Sigmoid colon (tissue), 7 donors: ENCODE measurements around the gene MTUS2. TPM values are rescaled to one million over a fixed set of nuclear protein-coding genes. Genes with fewer than 3 reads are reported as not detected.

Experiments
- DNase-seq: peaks from one replicate; pipeline ENCODE4 v3.0.0-alpha.2; 2019
- H3K27ac ChIP-seq, 4 donors: fragments of 200-600 bp; sonication (generic); one replicate each; pipeline ENCODE4 v1.5.1; 2016 to 2019; ENCODE audit warnings: mild to moderate bottlenecking in 1 of 4
- H3K27me3 ChIP-seq, 3 donors: fragments of 200-600 bp; sonication (generic); one replicate each; pipeline ENCODE4 v1.5.1; 2019; ENCODE audit warnings: mild to moderate bottlenecking in 1 of 3
- H3K36me3 ChIP-seq, 4 donors: fragments of 200-600 bp; sonication (generic); one replicate each; pipeline ENCODE4 v1.5.1; 2016 to 2019
- H3K4me1 ChIP-seq, 4 donors: fragments of 200-600 bp; sonication (generic); one replicate each; pipeline ENCODE4 v1.5.1; 2017 to 2019
- H3K4me3 ChIP-seq, 4 donors: fragments of 200-600 bp; sonication (generic); one replicate each; pipeline ENCODE4 v1.5.1; 2017 to 2019; ENCODE audit warnings: mild to moderate bottlenecking in 2 of 4, moderate library complexity in 1 of 4
- H3K9me3 ChIP-seq, 4 donors: fragments of 200-600 bp in 3 of 4; sonication (generic) in 3 of 4; one replicate each; pipeline versions ENCODE4 v1.5.1 to v1.6.1; 2013 to 2019
- CTCF ChIP-seq, 4 experiments: fragments of 450-650 bp in 3 of 4; fragments of 200-600 bp in 1 of 4; IDR thresholded peaks; one replicate each; pipeline ENCODE4 v1.5.1; 2016 to 2019; ENCODE audit warnings: antibody characterized with exemption in 4 of 4, mild to moderate bottlenecking in 3 of 4, moderate library complexity in 2 of 4
- EP300 ChIP-seq, 4 donors: sonication (generic); formaldehyde crosslinking; IDR thresholded peaks; one replicate each; pipeline ENCODE4 v1.6.1; 2017; ENCODE audit warnings: antibody characterized with exemption in 4 of 4
- POLR2A ChIP-seq, 2 donors: fragments of 450-650 bp; IDR thresholded peaks; one replicate each; pipeline ENCODE4 v1.6.1; 2016; ENCODE audit warnings: antibody characterized with exemption in 2 of 2, mild to moderate bottlenecking in 2 of 2, moderate library complexity in 2 of 2
- POLR2AphosphoS5 ChIP-seq, 4 donors: sonication (generic); formaldehyde crosslinking; IDR thresholded peaks; one replicate each; pipeline ENCODE4 v1.6.1; 2017; ENCODE audit warnings: antibody characterized with exemption in 4 of 4
- WGBS, 2 donors: extraction: QIAGEN DNeasy Blood & Tissue Kit; methylation state at CpG; one replicate each; pipeline ENCODE4 v1.1.7; 2013; 5-methylcytosine and 5-hydroxymethylcytosine counted together
- intact Hi-C: fragments of 100-400 bp; cut with DNase I; formaldehyde crosslinking; loops from one replicate; pipeline ENCODE4 v1.15.1; 2023
- polyA plus RNA-seq, 3 donors: library from polyadenylated mRNA; stranded (reverse); fragments of 200-250 nt; gene quantifications; one replicate each; pipeline ENCODE4 v1.2.3, GENCODE V29; 2013
- total RNA-seq, 4 donors: library from RNA; depleted of rRNA; stranded (reverse); fragments of >200 nt; gene quantifications; one replicate each; pipeline ENCODE4 v1.1.0, GENCODE V29; 2016
- donor health status: healthy with polysubstance abuse.
- donor health status: Bipolar disorder and iron deficiency.
- donor health status: healthy.

Gene MTUS2
- total and polyA plus RNA-seq, 7 donors = 0.23 to 2.2 (median 0.85) TPM; not detected in 1

- no peak overlapping the region for H3K27ac ChIP-seq
- H3K4me3 ChIP-seq = no peak overlapping the region
- TF ChIP-seq EP300 (IDR thresholded peaks at IDR 0.05) = no peak
- no peak for TF ChIP-seq CTCF (IDR thresholded peaks at IDR 0.05)
- TF ChIP-seq POLR2AphosphoS5 (IDR thresholded peaks at IDR 0.05) = no peak
- no peaks in the 10 kb centered on the region for H3K27me3 ChIP-seq
- DNase-seq = no peak
- H3K4me1 ChIP-seq = peaks cover 0 to 42% (median 27%) of the 10 kb centered on the region in 4 donors
- intact Hi-C loops = no loop called here
- no peaks in the 10 kb centered on the region for H3K9me3 ChIP-seq
- WGBS, 2 donors = 91 to 92% methylated on average over 24 of the region's 24 CpGs
- H3K36me3 ChIP-seq = peaks cover 0 to 21% (median 2%) of the 10 kb centered on the region in 4 donors
These were observed 715.8 kb downstream of the MTUS2 start for GRCh38 chr13:29535663-29536655.

GRCh38 chr13:29536853-29537252 lies 716.7 kb downstream of the MTUS2 start:
- Histone ChIP-seq H3K27me3 (no peaks in the 10 kb centered on the region), H3K36me3 (peaks cover 0 to 12% (median 2%) of the 10 kb centered on the region in 4 donors), H3K4me3 (no peak overlapping the region), H3K27ac (no peak overlapping the region), H3K9me3 (no peaks in the 10 kb centered on the region), H3K4me1 (peaks cover 0 to 37% (median 27%) of the 10 kb centered on the region in 4 donors)
- intact Hi-C loops = no loop called here
- 96 to 97% methylated on average over 7 of the region's 7 CpGs for WGBS, 2 donors
- DNase-seq = no peak
- TF ChIP-seq EP300 (IDR thresholded peaks at IDR 0.05) = no peak
- TF ChIP-seq CTCF (IDR thresholded peaks at IDR 0.05) = no peak
- TF ChIP-seq POLR2A (IDR thresholded peaks at IDR 0.05) = no peak
- no peak for TF ChIP-seq POLR2AphosphoS5 (IDR thresholded peaks at IDR 0.05)

- Histone ChIP-seq H3K36me3 (peaks cover 0 to under 1% (median 0%) of the 10 kb centered on the region in 4 donors), H3K27me3 (no peaks in the 10 kb centered on the region), H3K27ac (peak overlapping the region in 3 of 4 donors; percentile 24 to 64 (median 64)), H3K4me3 (no peak overlapping the region), H3K4me1 (peaks cover 0 to 34% (median 27%) of the 10 kb centered on the region in 4 donors), H3K9me3 (no peaks in the 10 kb centered on the region)
- intact Hi-C loops = no loop called here
- TF ChIP-seq POLR2AphosphoS5 (IDR thresholded peaks at IDR 0.05) (no peak), EP300 (IDR thresholded peaks at IDR 0.05) (no peak), CTCF (IDR thresholded peaks at IDR 0.05) (no peak), POLR2A (IDR thresholded peaks at IDR 0.05) (no peak)
- WGBS, 2 donors = 37 to 80% methylated on average over 14 of the region's 14 CpGs
- no peak for DNase-seq
These were observed 717.9 kb downstream of the MTUS2 start for GRCh38 chr13:29537736-29538651.

- intact Hi-C loops = no loop called here
- Histone ChIP-seq H3K27ac (peak overlapping the region in 3 of 4 donors; percentile 24 to 64 (median 64)), H3K9me3 (no peaks in the 10 kb centered on the region), H3K27me3 (no peaks in the 10 kb centered on the region), H3K4me3 (no peak overlapping the region), H3K4me1 (peaks cover 0 to 34% (median 27%) of the 10 kb centered on the region in 4 donors), H3K36me3 (no peaks in the 10 kb centered on the region)
- WGBS, 2 donors = 77 to 81% methylated on average over 6 of the region's 6 CpGs
- no peak for TF ChIP-seq POLR2AphosphoS5 (IDR thresholded peaks at IDR 0.05)
- TF ChIP-seq POLR2A (IDR thresholded peaks at IDR 0.05) = no peak
- TF ChIP-seq EP300 (IDR thresholded peaks at IDR 0.05) = no peak
- no peak for TF ChIP-seq CTCF (IDR thresholded peaks at IDR 0.05)
- DNase-seq = no peak
These were observed 718.5 kb downstream of the MTUS2 start for GRCh38 chr13:29538652-29539040.
